Vagina (tissue), 2 donors: ENCODE data around the gene ASTN2. TPM values are rescaled to one million over a fixed set of nuclear protein-coding genes. Genes with fewer than 3 reads are reported as not detected.

Experiments
- DNase-seq, 2 donors: peaks; one replicate each; pipeline ENCODE4 v3.0.0-alpha.2; 2017; ENCODE audit errors: extremely low spot score in 2 of 2
- H3K27ac ChIP-seq: fragments of 200-600 bp; sonication (generic); one replicate; pipeline ENCODE4 v1.5.1; 2019
- H3K27me3 ChIP-seq: fragments of 200-600 bp; sonication (generic); one replicate; pipeline ENCODE4 v1.5.1; 2019
- H3K36me3 ChIP-seq, 2 donors: fragments of 200-600 bp; sonication (generic); one replicate each; pipeline ENCODE4 v1.5.1; 2017 to 2019
- H3K4me1 ChIP-seq: fragments of 200-600 bp; sonication (generic); one replicate; pipeline ENCODE4 v1.5.1; 2019
- H3K4me3 ChIP-seq, 2 donors: fragments of 200-600 bp; sonication (generic); 1 replicate in 1 of 2; 2 replicates in 1 of 2; pipeline ENCODE4 v1.5.1; 2016 to 2019
- H3K9me3 ChIP-seq: fragments of 200-600 bp; sonication (generic); one replicate; pipeline ENCODE4 v1.5.1; 2019
- CTCF ChIP-seq, 3 experiments: fragments of 450-650 bp in 2 of 3; fragments of 200-600 bp in 1 of 3; sonication (generic) in 1 of 3; IDR thresholded peaks; one replicate each; pipeline ENCODE4 v1.5.1; 2017 to 2019; ENCODE audit warnings: antibody characterized with exemption in 3 of 3, mild to moderate bottlenecking in 2 of 3, moderate library complexity in 2 of 3
- POLR2A ChIP-seq, 2 donors: fragments of 450-650 bp; IDR thresholded peaks; one replicate each; pipeline ENCODE4 v1.6.1; 2017; ENCODE audit warnings: antibody characterized with exemption in 2 of 2, mild to moderate bottlenecking in 2 of 2, moderate library complexity in 2 of 2
- POLR2AphosphoS5 ChIP-seq, 2 donors: sonication (generic); formaldehyde crosslinking; IDR thresholded peaks; one replicate each; pipeline ENCODE4 v1.9.0; 2017; ENCODE audit warnings: antibody characterized with exemption in 2 of 2, mild to moderate bottlenecking in 2 of 2, low read depth in 1 of 2; ENCODE audit not compliant: insufficient read depth in 1 of 2
- intact Hi-C: fragments of 100-400 bp; cut with DNase I; formaldehyde crosslinking; loops from one replicate; pipeline ENCODE4 v1.15.1; 2023
- small RNA-seq: library from RNA; depleted of rRNA; stranded (forward); fragments of <200 nt; gene quantifications from one replicate; pipeline ENCODE3, GENCODE V24; 2016
- total RNA-seq: library from RNA; depleted of rRNA; stranded (reverse); fragments of >200 nt; gene quantifications from one replicate; pipeline ENCODE4 v1.2.3, GENCODE V29; 2016

Gene ASTN2
- total RNA-seq, 1 donor from 2014 or later = 4.4 TPM

- H3K27ac ChIP-seq = no peak overlapping the region
- TF ChIP-seq CTCF (IDR thresholded peaks at IDR 0.05) (no peak), POLR2A (IDR thresholded peaks at IDR 0.05) (no peak), POLR2AphosphoS5 (IDR thresholded peaks at IDR 0.05; ENCODE audit: insufficient read depth in 1 of 2, low read depth in 1 of 2) (no peak)
- no peaks in the 10 kb centered on the region for H3K36me3 ChIP-seq
- no peaks in the 10 kb centered on the region for H3K9me3 ChIP-seq
- intact Hi-C loops = no loop called here
- no peaks in the 10 kb centered on the region for H3K27me3 ChIP-seq
- no peak overlapping the region for H3K4me3 ChIP-seq
- no peaks in the 10 kb centered on the region for H3K4me1 ChIP-seq
- DNase-seq = no peak
These were observed 1037.6 kb downstream of the ASTN2 start for GRCh38 chr9:116377179-116377798.

Small RNAs within 50 kb of the gene (small RNA-seq; reads per million reads assigned to genes)
- gene SNORA70C = not detected
